DMS53 (cell line): ENCODE measurements around the gene PLCXD1.
"Not testable (repeated sequence)": the region's sequence is repeated elsewhere in the genome, so short reads cannot be mapped to it uniquely, and the experiment has no call there.

Source experiments
- DNase-seq: peaks from one replicate; lab custom pipeline; 2025; lab: John Stamatoyannopoulos, UW

PLCXD1 gene

DNA sequence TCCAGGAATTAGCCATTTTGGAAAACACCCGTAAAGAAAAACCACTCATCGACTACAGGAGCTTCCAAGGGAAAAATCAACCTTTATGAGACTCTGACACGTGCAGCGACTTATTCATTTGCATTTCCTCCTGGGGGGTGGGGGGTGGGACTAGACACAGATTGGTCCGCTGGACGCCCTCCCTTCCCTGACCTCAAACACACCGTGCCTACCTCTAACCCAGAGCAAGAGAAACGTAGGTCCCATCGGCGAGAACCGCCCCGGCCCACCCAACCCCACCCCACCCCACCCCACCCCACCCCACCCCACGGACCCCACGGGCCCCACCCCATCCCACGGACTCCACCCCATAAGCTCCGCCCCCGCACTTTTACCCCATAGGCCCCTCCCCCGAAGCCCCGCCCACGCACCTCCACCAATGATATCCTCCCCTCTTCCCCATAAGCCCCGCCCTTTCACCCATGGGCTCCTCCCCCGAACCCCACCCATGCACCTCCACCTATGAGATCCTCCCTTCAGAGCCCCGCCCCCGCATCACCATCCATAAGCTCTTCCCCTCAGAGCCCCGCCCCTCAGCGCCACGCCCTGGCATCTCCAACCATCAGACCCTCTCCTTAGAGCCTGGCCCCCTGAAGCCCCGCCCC is 36.4 kb downstream of the PLCXD1 start:
- no peak for DNase-seq

- no peak for DNase-seq
Measured at GRCh38 chrX:318068-318738, 37.0 kb downstream of the PLCXD1 start.

- DNase-seq = no peak
Measured at GRCh38 chrX:318739-319578, 37.8 kb downstream of the PLCXD1 start, which contains the start of gene GTPBP6. Gene GTPBP6, minus strand, starts transcription at chrX:318796. Its CDS starts 9 bp downstream, at chrX:318787.

DNA sequence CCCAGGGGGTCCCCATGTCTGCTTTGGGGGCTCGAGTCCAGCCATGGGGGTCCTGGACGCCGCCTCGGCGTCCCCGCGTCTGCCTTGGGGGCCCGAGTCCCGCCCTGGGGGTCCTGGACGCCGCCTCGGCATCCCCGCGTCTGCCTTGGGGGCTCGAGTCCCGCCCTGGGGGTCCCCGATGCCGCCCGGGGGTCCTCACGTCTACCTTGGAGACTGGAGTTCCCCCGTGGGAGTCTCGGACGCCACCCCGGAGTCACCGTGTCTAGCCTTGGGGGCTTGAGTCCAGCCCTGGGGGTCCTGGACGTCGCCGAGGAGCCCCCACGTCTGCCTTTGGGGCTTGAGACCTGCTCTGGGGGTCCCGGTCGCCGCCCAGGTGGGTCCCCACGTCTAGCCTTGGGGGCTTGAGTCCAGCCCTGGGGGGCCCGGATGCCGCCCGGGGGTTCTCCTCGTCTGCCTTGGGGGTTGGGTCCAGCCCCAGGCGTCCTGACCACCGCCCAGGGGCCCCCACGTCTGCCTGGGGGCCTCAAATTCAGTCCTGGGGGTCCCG is 38.5 kb downstream of the PLCXD1 start:
- DNase-seq = no peak

DNA sequence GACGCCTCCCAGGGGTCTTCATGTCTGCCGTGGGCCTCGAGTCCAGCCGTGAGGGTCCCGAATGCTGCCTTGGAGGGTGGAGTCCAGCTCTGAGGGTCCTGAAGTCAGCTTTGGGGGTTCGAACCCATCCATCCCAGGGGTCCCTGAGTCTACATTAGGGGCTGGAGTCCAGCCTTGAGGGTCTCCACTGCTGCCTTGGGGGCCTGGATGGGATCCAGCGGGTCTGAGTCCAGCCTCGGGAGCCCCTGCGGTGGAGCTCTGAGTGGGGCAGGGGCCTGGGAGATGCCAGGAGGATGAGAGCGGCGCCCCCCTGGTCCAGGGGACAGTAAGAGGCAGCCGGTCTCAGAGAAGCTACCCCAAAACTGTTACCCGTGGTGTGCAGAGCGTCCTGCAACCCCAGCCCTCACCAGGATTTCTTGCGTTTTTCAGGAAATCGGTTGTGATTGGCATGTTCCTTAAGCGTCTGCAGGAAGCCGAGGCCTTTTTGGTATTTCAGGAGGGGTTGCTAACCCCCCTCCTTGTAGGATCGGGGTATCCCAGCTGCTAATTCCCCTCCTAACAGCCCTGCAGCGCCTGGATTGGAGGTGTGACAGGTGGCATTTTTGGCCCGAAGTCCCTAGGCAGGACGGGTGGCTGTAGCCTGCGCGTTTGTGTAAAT is 39.1 kb downstream of the PLCXD1 start:
- DNase-seq = no peak

- no peak for DNase-seq
Measured at GRCh38 chrX:323721-324628, 42.8 kb downstream of the PLCXD1 start.

- not testable (repeated sequence) for DNase-seq
Measured at GRCh38 chrX:324664-325063, 43.5 kb downstream of the PLCXD1 start.

GRCh38 chrX:327660-328126 is 46.5 kb downstream of the PLCXD1 start:
- DNase-seq = no peak

DNA sequence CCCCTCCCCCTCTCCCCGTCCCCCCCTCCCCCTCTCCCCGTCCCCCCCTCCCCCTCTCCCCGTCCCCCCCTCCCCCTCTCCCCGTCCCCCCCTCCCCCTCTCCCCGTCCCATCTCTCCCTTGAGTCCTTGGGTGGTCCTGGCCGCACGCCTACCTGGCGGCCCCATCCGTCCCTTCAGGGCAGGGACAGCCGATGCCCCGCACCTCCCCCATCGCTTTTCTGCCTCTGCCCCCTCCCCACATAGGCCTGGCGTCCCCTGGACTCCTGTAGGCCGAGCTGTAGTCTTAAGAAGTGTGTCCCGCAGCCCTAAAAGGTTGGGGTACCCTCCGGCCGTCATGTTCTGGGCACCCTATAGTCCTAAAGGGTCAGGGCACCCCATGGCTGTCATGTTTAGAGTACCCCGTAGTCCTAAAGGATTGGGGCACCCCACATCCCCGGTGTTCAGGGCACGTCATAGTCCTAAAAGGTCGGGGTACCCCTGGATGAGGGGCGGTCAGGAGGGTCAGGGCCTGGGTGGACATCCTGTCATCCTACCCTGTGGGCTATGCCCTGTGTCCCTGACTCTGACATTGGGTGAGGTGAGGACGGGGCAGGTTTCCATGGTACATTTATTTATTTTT is 48.2 kb downstream of the PLCXD1 start:
- no peak for DNase-seq

DNA sequence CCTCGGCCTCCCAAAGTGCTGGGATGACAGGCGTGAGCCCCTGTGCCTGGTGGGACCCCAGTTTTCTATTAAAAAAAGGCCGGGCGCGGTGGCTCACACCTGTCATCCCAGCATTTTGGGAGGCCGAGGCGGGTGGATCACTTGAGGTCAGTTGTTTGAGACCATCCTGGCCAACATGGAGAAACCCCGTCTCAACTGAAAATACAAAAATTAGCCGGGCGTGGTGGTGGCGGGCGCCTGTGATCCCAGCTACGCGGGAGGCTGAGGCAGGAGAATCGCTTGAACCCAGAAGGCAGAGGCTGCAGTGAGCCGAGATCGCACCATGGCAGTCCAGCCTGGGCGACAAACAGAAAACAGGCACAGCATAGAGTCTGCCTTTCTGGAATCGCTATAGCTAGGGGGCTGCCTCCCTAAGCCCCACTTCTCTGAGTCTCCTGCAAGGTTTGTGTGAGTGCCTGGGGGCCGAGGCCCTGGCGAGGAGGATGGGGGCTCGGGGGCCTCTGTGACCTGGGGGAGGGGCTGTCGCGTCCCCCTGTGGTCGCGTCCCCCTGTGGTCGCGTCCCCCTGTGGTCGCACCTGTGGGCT is 49.1 kb downstream of the PLCXD1 start:
- not testable (repeated sequence) for DNase-seq

GRCh38 chrX:330726-331150 is 49.6 kb downstream of the PLCXD1 start:
- no peak for DNase-seq

GRCh38 chrX:331151-331824 is 50.1 kb downstream of the PLCXD1 start:
- peak; percentile 17 for DNase-seq

GRCh38 chrX:331825-332495 is 50.8 kb downstream of the PLCXD1 start:
- DNase-seq = no peak

GRCh38 chrX:332496-332860 is 51.3 kb downstream of the PLCXD1 start:
- DNase-seq = no peak

GRCh38 chrX:332916-333610 is 51.9 kb downstream of the PLCXD1 start:
- DNase-seq = no peak

GRCh38 chrX:333611-334311 is 52.6 kb downstream of the PLCXD1 start:
- DNase-seq = no peak

DNA sequence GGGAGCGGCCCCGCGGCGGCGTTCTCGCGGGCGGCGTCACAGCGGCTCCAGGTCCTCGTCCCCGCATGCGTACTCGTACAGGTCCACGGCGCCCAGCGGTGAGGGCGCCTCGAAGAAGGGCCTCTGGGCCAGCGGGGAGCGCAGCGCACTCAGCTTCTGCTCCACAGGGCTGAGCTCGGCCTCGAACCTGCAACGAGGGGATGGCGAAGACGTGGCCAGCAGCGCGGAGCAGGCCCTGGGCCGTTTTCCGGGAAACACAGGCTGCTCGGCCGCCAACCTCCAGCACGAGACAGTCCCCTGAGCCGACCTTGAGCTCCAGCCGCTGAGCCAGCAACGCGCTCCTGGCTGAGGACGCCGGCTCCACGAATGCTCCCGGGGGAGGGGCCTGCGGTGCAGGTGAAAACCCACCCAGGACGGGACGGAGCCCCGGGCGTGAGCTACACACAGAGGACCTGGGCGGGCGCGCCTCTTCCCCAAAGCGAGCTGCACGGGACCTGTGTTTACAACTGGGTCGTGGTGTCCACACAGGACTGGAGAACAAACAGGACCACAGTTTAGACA is 53.2 kb downstream of the PLCXD1 start:
- DNase-seq = no peak
